ENCODE data around the gene LRRC58. TPM values are rescaled to one million over a fixed set of nuclear protein-coding genes. Genes with fewer than 3 reads are reported as not detected.

Gene LRRC58
- total and polyA plus RNA-seq, 2 donors (not counting 3 experiments of a cell fraction or from before 2014, with no cell fraction given), result 3.7 to 11.9 TPM

- no peak overlapping the region for H3K4me2 ChIP-seq (ENCODE audit: insufficient read depth, low read length)
- no TSS peak for BruUV-seq (replicated peaks)
- no peak overlapping the region for H3K27ac ChIP-seq (ENCODE audit: insufficient read depth, low read depth, low read length)
- ChIA-PET CTCF (interaction anchor here (0.9 to 1.7 kb wide), 2 partner anchors 8 to 15 kb away, joined by 3 to 5 read pairs; no protein-coding TSS in a partner anchor), POLR2A (no interaction called here)
- no peaks in the 10 kb centered on the region for H3K79me2 ChIP-seq (ENCODE audit: control insufficient read depth, insufficient read depth, low read length)
- TF ChIP-seq JUN (IDR thresholded peaks at IDR 0.05; ENCODE audit: borderline replicate concordance, insufficient read depth, insufficient read length, low read depth) (no peak), CTCF (IDR thresholded peaks at IDR 0.05; ENCODE audit: extremely low read depth in 1 of 2, insufficient read depth in 1 of 2, low read depth in 1 of 2, low read length in 2 of 2) (no peak), MYC (IDR thresholded peaks at IDR 0.05; ENCODE audit: low read depth, low read length) (no peak), GATA2 (IDR thresholded peaks at IDR 0.05; ENCODE audit: insufficient read depth, insufficient read length, low read depth, low read length) (no peak), POLR2A (IDR thresholded peaks at IDR 0.05; ENCODE audit: low read depth, low read length) (no peak), FOS (IDR thresholded peaks at IDR 0.05; ENCODE audit: borderline replicate concordance, insufficient read depth, low read length) (no peak), EZH2 (IDR thresholded peaks at IDR 0.05; ENCODE audit: borderline replicate concordance, low read depth, low read length, severe bottlenecking) (no peak), POLR2AphosphoS5 (IDR thresholded peaks at IDR 0.05; ENCODE audit: insufficient read depth, low read depth, low read length) (no peak)
- TF ChIP-seq, protein P1, sequence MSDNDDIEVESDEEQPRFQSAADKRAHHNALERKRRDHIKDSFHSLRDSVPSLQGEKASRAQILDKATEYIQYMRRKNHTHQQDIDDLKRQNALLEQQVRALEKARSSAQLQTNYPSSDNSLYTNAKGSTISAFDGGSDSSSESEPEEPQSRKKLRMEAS (IDR thresholded peaks at IDR 0.05; ENCODE audit: insufficient read depth, insufficient read length), result no peak
- H3K27me3 ChIP-seq (ENCODE audit: control insufficient read depth in 2 of 2, insufficient read depth in 2 of 2, low read length in 2 of 2), result no peaks in the 10 kb centered on the region
- no peak overlapping the region for H3K4me3 ChIP-seq (replicated peaks in 1 of 3; ENCODE audit: insufficient read depth in 1 of 3, low read depth in 1 of 3, low read length in 3 of 3)
- dilution Hi-C loops (cut with MboI; ENCODE audit: extremely low pct_ligation_motif_present, low sequenced_read_pairs) (no loop called here), intact Hi-C loops (cut with micrococcal nuclease) (no loop called here)
- no peak overlapping the region for H2AFZ ChIP-seq (ENCODE audit: low read depth, low read length)
- FAIRE-seq (no peak), DNase-seq (ENCODE audit: low read depth, low spot score) (no peak)
- H3K36me3 ChIP-seq (ENCODE audit: control insufficient read depth in 2 of 2, extremely low read depth in 1 of 2, insufficient read depth in 2 of 2, low read length in 2 of 2), result no peaks in the 10 kb centered on the region
- H3K9me1 ChIP-seq (replicated peaks; ENCODE audit: control insufficient read depth, extremely low read depth, insufficient read depth, low read length), result no peaks in the 10 kb centered on the region
- H3K9ac ChIP-seq (replicated peaks; ENCODE audit: extremely low read depth, insufficient read depth, low read length), result no peak overlapping the region
- H3K9me3 ChIP-seq (replicated peaks; ENCODE audit: control insufficient read depth, insufficient read depth, low read length), result no peaks in the 10 kb centered on the region
- H4K20me1 ChIP-seq (replicated peaks; ENCODE audit: control insufficient read depth, extremely low read depth, insufficient read depth, low read length), result no peaks in the 10 kb centered on the region
- H3K4me1 ChIP-seq (ENCODE audit: control insufficient read depth, extremely low read depth, insufficient read depth, low read length), result no peaks in the 10 kb centered on the region
Observed at GRCh38 chr3:120300971-120301370, 48.2 kb downstream of the LRRC58 start.
